ENCODE measurements around the gene IQGAP1. TPM values are rescaled to one million over a fixed set of nuclear protein-coding genes. Genes with fewer than 3 reads are reported as not detected.
A peak's percentile ranks its signal among the peaks of the same experiment; 100 is the strongest.

IQGAP1 gene
- total and polyA plus RNA-seq, 2 of the 13 experiments (the other 11 are each of a cell fraction or from before 2014, with no cell fraction given), result 29.5 to 37.9 TPM

DNA sequence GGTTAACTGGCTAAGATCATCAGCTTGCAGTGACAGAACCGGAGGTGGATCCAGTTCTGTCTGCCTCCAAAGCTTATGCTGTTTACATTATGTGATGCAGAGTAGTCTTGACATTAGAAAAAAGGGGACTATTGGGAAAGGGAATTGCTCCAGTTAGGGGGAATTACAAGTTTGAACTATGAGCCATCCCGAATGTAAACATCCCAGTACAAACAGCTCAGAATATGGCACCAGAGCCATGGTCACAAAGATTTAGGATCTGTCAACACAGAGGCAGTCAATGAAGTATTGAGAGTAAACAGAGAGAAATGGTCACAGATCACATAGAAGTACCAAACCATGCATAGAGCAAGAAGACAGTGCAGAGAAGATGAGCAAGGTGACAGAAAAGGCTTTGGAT is 101.9 kb downstream of the IQGAP1 start (continued):
- TF ChIP-seq, protein P1, sequence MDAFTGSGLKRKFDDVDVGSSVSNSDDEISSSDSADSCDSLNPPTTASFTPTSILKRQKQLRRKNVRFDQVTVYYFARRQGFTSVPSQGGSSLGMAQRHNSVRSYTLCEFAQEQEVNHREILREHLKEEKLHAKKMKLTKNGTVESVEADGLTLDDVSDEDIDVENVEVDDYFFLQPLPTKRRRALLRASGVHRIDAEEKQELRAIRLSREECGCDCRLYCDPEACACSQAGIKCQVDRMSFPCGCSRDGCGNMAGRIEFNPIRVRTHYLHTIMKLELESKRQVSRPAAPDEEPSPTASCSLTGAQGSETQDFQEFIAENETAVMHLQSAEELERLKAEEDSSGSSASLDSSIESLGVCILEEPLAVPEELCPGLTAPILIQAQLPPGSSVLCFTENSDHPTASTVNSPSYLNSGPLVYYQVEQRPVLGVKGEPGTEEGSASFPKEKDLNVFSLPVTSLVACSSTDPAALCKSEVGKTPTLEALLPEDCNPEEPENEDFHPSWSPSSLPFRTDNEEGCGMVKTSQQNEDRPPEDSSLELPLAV (CRISPR knock-in tag; conservative IDR thresholded peaks at IDR 0.05; ENCODE audit: low read depth), result no peak
- no peak for TF ChIP-seq ZBTB8A (CRISPR knock-in tag; IDR thresholded peaks at IDR 0.05; ENCODE audit: borderline replicate concordance, low read depth)
- TF ChIP-seq ZBTB3 (CRISPR knock-in tag; IDR thresholded peaks at IDR 0.05; ENCODE audit: borderline replicate concordance, low read depth), result 0 out of 2 replicates have a peak, but pooled peaks have one; percentile 52
- TF ChIP-seq CEBPB (IDR thresholded peaks at IDR 0.05; ENCODE audit: borderline replicate concordance, low read depth, low read length), result peak; percentile 75
- peak; percentile 60; the same call in 1 of the 2 replicates for TF ChIP-seq ZNF788 (CRISPR knock-in tag; IDR thresholded peaks at IDR 0.05; ENCODE audit: borderline replicate concordance)
- peak; percentile 13 for TF ChIP-seq YY1 (IDR thresholded peaks at IDR 0.05; ENCODE audit: insufficient read depth, insufficient replicate concordance, low read depth, low read length)
- TF ChIP-seq RFX3 (CRISPR knock-in tag; IDR thresholded peaks at IDR 0.05), result peak; percentile 51; the same call in 1 of the 2 replicates
- no peak for TF ChIP-seq ZNF75D (CRISPR knock-in tag; IDR thresholded peaks at IDR 0.05; ENCODE audit: borderline replicate concordance)
- TF ChIP-seq, protein P2, sequence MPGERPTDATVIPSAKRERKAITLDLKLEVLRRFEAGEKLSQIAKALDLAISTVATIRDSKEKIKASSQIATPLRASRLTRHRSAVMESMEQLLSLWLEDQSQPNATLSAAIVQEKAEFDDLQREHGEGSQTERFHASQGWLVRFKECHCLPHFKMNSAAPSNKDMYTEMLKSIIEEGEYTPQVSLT (CRISPR knock-in tag; IDR thresholded peaks at IDR 0.05; ENCODE audit: borderline replicate concordance, low read depth), result no peak
- TF ChIP-seq ZNF766 (CRISPR knock-in tag; IDR thresholded peaks at IDR 0.05; ENCODE audit: borderline replicate concordance), result no peak
- peak; percentile 71; the same call in 1 of the 2 replicates for TF ChIP-seq HNF4G (IDR thresholded peaks at IDR 0.05; ENCODE audit: borderline replicate concordance, low read depth, low read length)
- TF ChIP-seq HNF4G (CRISPR knock-in tag; IDR thresholded peaks at IDR 0.05; ENCODE audit: borderline replicate concordance, low read depth), result peak; percentile 82; the same call in 1 of the 2 replicates
- no peak for TF ChIP-seq SMAD9 (CRISPR knock-in tag; IDR thresholded peaks at IDR 0.05)
- no peak for TF ChIP-seq NFE2L2 (IDR thresholded peaks at IDR 0.05; ENCODE audit: low read length)
- TF ChIP-seq DNMT3B (CRISPR knock-in tag; conservative IDR thresholded peaks at IDR 0.05), result 0 out of 2 replicates have a peak, but pooled peaks have one; percentile 59
- TF ChIP-seq JUND (CRISPR knock-in tag; IDR thresholded peaks at IDR 0.05), result peak; percentile 91
- peak; percentile 51; the same call in 1 of the 2 replicates for TF ChIP-seq ATF7-NPFF (CRISPR knock-in tag; IDR thresholded peaks at IDR 0.05; ENCODE audit: low read depth)
- TF ChIP-seq MAFF (IDR thresholded peaks at IDR 0.05; ENCODE audit: low read depth, low read length), result no peak
- peak; percentile 66; the same call in 1 of the 2 replicates for TF ChIP-seq ZNF232 (CRISPR knock-in tag; IDR thresholded peaks at IDR 0.05; ENCODE audit: borderline replicate concordance)
- TF ChIP-seq, protein P3, sequence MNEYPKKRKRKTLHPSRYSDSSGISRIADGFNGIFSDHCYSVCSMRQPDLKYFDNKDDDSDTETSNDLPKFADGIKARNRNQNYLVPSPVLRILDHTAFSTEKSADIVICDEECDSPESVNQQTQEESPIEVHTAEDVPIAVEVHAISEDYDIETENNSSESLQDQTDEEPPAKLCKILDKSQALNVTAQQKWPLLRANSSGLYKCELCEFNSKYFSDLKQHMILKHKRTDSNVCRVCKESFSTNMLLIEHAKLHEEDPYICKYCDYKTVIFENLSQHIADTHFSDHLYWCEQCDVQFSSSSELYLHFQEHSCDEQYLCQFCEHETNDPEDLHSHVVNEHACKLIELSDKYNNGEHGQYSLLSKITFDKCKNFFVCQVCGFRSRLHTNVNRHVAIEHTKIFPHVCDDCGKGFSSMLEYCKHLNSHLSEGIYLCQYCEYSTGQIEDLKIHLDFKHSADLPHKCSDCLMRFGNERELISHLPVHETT (CRISPR knock-in tag; conservative IDR thresholded peaks at IDR 0.05), result peak; percentile 44; the same call in 1 of the 2 replicates
- TF ChIP-seq, protein P4, sequence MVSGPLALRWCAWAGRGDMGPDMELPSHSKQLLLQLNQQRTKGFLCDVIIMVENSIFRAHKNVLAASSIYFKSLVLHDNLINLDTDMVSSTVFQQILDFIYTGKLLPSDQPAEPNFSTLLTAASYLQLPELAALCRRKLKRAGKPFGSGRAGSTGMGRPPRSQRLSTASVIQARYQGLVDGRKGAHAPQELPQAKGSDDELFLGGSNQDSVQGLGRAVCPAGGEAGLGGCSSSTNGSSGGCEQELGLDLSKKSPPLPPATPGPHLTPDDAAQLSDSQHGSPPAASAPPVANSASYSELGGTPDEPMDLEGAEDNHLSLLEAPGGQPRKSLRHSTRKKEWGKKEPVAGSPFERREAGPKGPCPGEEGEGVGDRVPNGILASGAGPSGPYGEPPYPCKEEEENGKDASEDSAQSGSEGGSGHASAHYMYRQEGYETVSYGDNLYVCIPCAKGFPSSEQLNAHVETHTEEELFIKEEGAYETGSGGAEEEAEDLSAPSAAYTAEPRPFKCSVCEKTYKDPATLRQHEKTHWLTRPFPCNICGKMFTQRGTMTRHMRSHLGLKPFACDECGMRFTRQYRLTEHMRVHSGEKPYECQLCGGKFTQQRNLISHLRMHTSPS (CRISPR knock-in tag; IDR thresholded peaks at IDR 0.05; ENCODE audit: low read depth), result peak; percentile 54; the same call in 1 of the 2 replicates
- no peak for TF ChIP-seq PHF8 (CRISPR knock-in tag; IDR thresholded peaks at IDR 0.05)
- peak; percentile 92 for TF ChIP-seq FOSL1 (CRISPR knock-in tag; IDR thresholded peaks at IDR 0.05; ENCODE audit: borderline replicate concordance)
- TF ChIP-seq NFRKB (IDR thresholded peaks at IDR 0.05), result no peak
- peak; percentile 92 for TF ChIP-seq RXRB (CRISPR knock-in tag; IDR thresholded peaks at IDR 0.05; ENCODE audit: borderline replicate concordance)
- no peak for TF ChIP-seq RBAK (CRISPR knock-in tag; IDR thresholded peaks at IDR 0.05)
- 0 out of 2 replicates have a peak, but pooled peaks have one; percentile 71 for TF ChIP-seq ZFP37 (CRISPR knock-in tag; IDR thresholded peaks at IDR 0.05; ENCODE audit: borderline replicate concordance)

Data from HepG2 (cell line).